ENCODE measurements around the gene SPRY4. TPM values are rescaled to one million over a fixed set of nuclear protein-coding genes. Genes with fewer than 3 reads are reported as not detected.

SPRY4 gene
- total RNA-seq (ENCODE audit: unreplicated experiment): 74.2 TPM
- long read RNA-seq, partial matches to known transcripts: 1 of 2 reads
- long read RNA-seq, other reads (novel, unspliced or antisense): 1 of 2 reads

- Mint-ChIP-seq H3K36me3 (ENCODE audit: low read depth, unreplicated experiment) (peaks cover 20% of the 10 kb centered on the region), H3K4me3 (ENCODE audit: unreplicated experiment) (peak within 1 kb of the TSS; percentile 99), H3K27ac (ENCODE audit: unreplicated experiment) (peak within 1 kb of the TSS; percentile 80), H3K4me1 (ENCODE audit: unreplicated experiment) (peaks cover 51% of the 10 kb centered on the region), H3K27me3 (ENCODE audit: unreplicated experiment) (peaks cover 10% of the 10 kb centered on the region), H3K9me3 (ENCODE audit: unreplicated experiment) (no peaks in the 10 kb centered on the region)
- TF ChIP-seq, protein P1, sequence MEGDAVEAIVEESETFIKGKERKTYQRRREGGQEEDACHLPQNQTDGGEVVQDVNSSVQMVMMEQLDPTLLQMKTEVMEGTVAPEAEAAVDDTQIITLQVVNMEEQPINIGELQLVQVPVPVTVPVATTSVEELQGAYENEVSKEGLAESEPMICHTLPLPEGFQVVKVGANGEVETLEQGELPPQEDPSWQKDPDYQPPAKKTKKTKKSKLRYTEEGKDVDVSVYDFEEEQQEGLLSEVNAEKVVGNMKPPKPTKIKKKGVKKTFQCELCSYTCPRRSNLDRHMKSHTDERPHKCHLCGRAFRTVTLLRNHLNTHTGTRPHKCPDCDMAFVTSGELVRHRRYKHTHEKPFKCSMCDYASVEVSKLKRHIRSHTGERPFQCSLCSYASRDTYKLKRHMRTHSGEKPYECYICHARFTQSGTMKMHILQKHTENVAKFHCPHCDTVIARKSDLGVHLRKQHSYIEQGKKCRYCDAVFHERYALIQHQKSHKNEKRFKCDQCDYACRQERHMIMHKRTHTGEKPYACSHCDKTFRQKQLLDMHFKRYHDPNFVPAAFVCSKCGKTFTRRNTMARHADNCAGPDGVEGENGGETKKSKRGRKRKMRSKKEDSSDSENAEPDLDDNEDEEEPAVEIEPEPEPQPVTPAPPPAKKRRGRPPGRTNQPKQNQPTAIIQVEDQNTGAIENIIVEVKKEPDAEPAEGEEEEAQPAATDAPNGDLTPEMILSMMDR (IDR thresholded peaks at IDR 0.05; ENCODE audit: unreplicated experiment): no peak
- peak; percentile 95 for DNase-seq (ENCODE audit: low spot score)
These were observed at the start of gene SPRY4 for GRCh38 chr5:142324871-142325724. Gene SPRY4, minus strand, starts transcription at chr5:142325021. Its CDS starts 9,913 bp downstream, at chr5:142315108.

GRCh38 chr5:142368529-142368928 is 43.7 kb upstream of the SPRY4 start:
- H3K27ac Mint-ChIP-seq (ENCODE audit: unreplicated experiment): no peak overlapping the region
- no peaks in the 10 kb centered on the region for H3K36me3 Mint-ChIP-seq (ENCODE audit: low read depth, unreplicated experiment)
- H3K4me3 Mint-ChIP-seq (ENCODE audit: unreplicated experiment): no peak overlapping the region
- TF ChIP-seq, protein P1 (IDR thresholded peaks at IDR 0.05; ENCODE audit: unreplicated experiment): no peak
- DNase-seq (ENCODE audit: low spot score): no peak
- H3K27me3 Mint-ChIP-seq (ENCODE audit: unreplicated experiment): peaks cover 3% of the 10 kb centered on the region
- H3K9me3 Mint-ChIP-seq (ENCODE audit: unreplicated experiment): no peaks in the 10 kb centered on the region
- H3K4me1 Mint-ChIP-seq (ENCODE audit: unreplicated experiment): peaks cover 13% of the 10 kb centered on the region

- Mint-ChIP-seq H3K36me3 (ENCODE audit: low read depth, unreplicated experiment) (no peaks in the 10 kb centered on the region), H3K27ac (ENCODE audit: unreplicated experiment) (no peak overlapping the region), H3K4me1 (ENCODE audit: unreplicated experiment) (peaks cover 21% of the 10 kb centered on the region)
These were observed 41.2 kb upstream of the SPRY4 start for GRCh38 chr5:142366007-142366406.

DNA sequence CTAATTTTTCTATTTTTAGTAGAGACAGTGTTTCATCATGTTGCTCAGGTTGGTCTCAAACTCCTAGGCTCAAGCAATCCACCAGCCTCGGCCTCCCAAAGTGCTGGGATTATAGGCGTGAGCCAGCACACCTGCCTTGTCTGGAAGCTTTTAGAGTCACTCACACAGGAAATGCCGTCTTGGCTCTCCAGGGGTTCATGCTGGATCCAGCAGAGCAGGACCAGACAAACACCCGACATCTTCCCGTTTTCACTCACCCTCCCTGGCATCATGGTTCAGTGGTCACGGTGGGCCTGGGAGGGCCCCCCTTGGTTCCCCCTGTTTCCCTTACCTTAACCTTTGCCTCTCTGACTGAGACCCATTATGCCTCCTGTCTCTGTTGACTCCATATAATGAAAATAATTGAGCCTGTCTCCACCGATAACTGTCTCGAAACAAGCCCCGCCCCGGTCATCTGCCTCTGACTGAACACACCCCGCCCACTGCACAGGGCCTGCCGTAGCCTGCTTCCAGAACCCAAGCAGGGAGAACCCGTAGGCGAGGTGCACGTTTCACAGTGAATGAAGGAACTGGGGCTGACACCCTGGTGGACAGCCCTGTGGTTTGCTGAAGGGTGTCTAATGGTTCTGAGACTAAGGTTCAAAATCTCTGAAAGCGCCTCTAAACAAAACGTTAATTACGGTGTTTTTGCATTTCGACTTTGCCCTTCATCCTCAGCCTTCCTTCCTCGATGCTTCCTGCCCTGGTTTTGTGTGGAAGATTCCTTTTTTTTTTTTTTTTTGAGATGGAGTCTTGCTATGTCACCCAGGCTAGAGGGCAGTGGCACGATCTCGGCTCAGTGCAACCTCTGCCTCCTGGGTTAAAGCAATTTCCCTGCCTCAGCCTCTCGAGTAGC is 39.7 kb upstream of the SPRY4 start:
- Mint-ChIP-seq H3K27me3 (ENCODE audit: unreplicated experiment) (peaks cover 6% of the 10 kb centered on the region), H3K27ac (ENCODE audit: unreplicated experiment) (no peak overlapping the region), H3K36me3 (ENCODE audit: low read depth, unreplicated experiment) (no peaks in the 10 kb centered on the region), H3K4me3 (ENCODE audit: unreplicated experiment) (no peak overlapping the region), H3K4me1 (ENCODE audit: unreplicated experiment) (peaks cover 32% of the 10 kb centered on the region), H3K9me3 (ENCODE audit: unreplicated experiment) (no peaks in the 10 kb centered on the region)
- TF ChIP-seq, protein P1 (IDR thresholded peaks at IDR 0.05; ENCODE audit: unreplicated experiment): no peak
- DNase-seq (ENCODE audit: low spot score): no peak

More at GRCh38 chr5:142366007-142366406, 41.2 kb upstream of the SPRY4 start:
- TF ChIP-seq, protein P1 (IDR thresholded peaks at IDR 0.05; ENCODE audit: unreplicated experiment): no peak
- no peak for DNase-seq (ENCODE audit: low spot score)
- no peaks in the 10 kb centered on the region for H3K9me3 Mint-ChIP-seq (ENCODE audit: unreplicated experiment)
- H3K27me3 Mint-ChIP-seq (ENCODE audit: unreplicated experiment): peaks cover 3% of the 10 kb centered on the region
- no peak overlapping the region for H3K4me3 Mint-ChIP-seq (ENCODE audit: unreplicated experiment)
